HepG2 (cell line): ENCODE data around the gene SPTB. TPM values are rescaled to one million over a fixed set of nuclear protein-coding genes. Genes with fewer than 3 reads are reported as not detected.

Source experiments
- FOSL2 ChIP-seq: sonication (generic); formaldehyde crosslinking; IDR thresholded peaks from 2 replicates; pipeline ENCODE4 v1.4.0; 2020; ENCODE audit warnings: missing genetic modification reagents
- HNF4G ChIP-seq, 2 experiments: sonication (generic) in 1 of 2; formaldehyde crosslinking in 1 of 2; IDR thresholded peaks; 2 replicates each; pipeline versions ENCODE4 v1.4.0 to v1.6.1; 2011 to 2020; ENCODE audit warnings: borderline replicate concordance in 2 of 2, low read depth in 2 of 2, mild to moderate bottlenecking in 2 of 2, low read length in 1 of 2, missing genetic modification reagents in 1 of 2, moderate library complexity in 1 of 2
- MBD4 ChIP-seq: IDR thresholded peaks from 2 replicates; pipeline ENCODE4 v1.6.1; 2012; ENCODE audit warnings: low read length, inconsistent platforms, borderline replicate concordance
- SP2 ChIP-seq: sonication (generic); formaldehyde crosslinking; IDR thresholded peaks from 2 replicates; pipeline ENCODE4 v1.5.1; 2020; ENCODE audit warnings: mild to moderate bottlenecking, missing genetic modification reagents
- TMF1 ChIP-seq: sonication (generic); formaldehyde crosslinking; IDR thresholded peaks from 2 replicates; pipeline ENCODE4 v1.8.1; 2022; ENCODE audit warnings: low read depth, missing genetic modification reagents
- ZNF264 ChIP-seq: sonication (generic); formaldehyde crosslinking; IDR thresholded peaks from 2 replicates; pipeline ENCODE4 v1.4.0; 2020; ENCODE audit warnings: missing genetic modification reagents
- polyA plus RNA-seq, 8 experiments: library from polyadenylated mRNA; depleted of rRNA in 3 of 8; stranded (reverse) in 7 of 8; unstranded in 1 of 8; fragments of >200 nt; fragmentation: Illumina TruSeq in 4 of 8; extraction: Trizol in 4 of 8; gene quantifications; 2 replicates each; pipeline versions ENCODE4 v1.2.1 to v1.2.3, GENCODE V29; 2011 to 2016; ENCODE audit warnings: low read depth in 4 of 8, missing spikeins in 1 of 8, mixed read lengths in 1 of 8; ENCODE audit not compliant: insufficient read depth in 1 of 8
- total RNA-seq, 5 experiments: library from RNA; depleted of rRNA; stranded (reverse); fragments of >200 nt; fragmentation: Illumina TruSeq; extraction: Trizol; gene quantifications; 2 replicates each; pipeline ENCODE4 v1.2.3, GENCODE V29; 2016; ENCODE audit warnings: low read depth in 1 of 5
- TF ChIP-seq, protein P1 (sequence below), 2 experiments: IDR thresholded peaks; 2 replicates each; pipeline ENCODE4 v1.6.1; 2011 to 2012; ENCODE audit warnings: low read length in 2 of 2, borderline replicate concordance in 1 of 2, low read depth in 1 of 2, mild to moderate bottlenecking in 1 of 2, moderate library complexity in 1 of 2
- TF ChIP-seq, protein P2 (sequence below): fragments of 450-650 bp; IDR thresholded peaks from 2 replicates; pipeline ENCODE4 v1.6.1; 2017; ENCODE audit warnings: mild to moderate bottlenecking
- TF ChIP-seq, protein P3 (sequence below): sonication (generic); formaldehyde crosslinking; IDR thresholded peaks from 2 replicates; pipeline ENCODE4 v1.8.0; 2022; ENCODE audit warnings: mild to moderate bottlenecking, missing genetic modification reagents; ENCODE audit not compliant: insufficient replicate concordance
- TF ChIP-seq, protein P4 (sequence below): sonication (generic); formaldehyde crosslinking; IDR thresholded peaks from 2 replicates; pipeline ENCODE4 v1.4.0; 2020; ENCODE audit warnings: missing genetic modification reagents
- TF ChIP-seq, protein P5 (sequence below): sonication (generic); formaldehyde crosslinking; IDR thresholded peaks from 2 replicates; pipeline ENCODE4 v1.4.0; 2020; ENCODE audit warnings: missing genetic modification reagents
- TF ChIP-seq, protein P6 (sequence below): sonication (generic); formaldehyde crosslinking; IDR thresholded peaks from 2 replicates; pipeline ENCODE4 v1.5.0; 2020; ENCODE audit warnings: mild to moderate bottlenecking, missing genetic modification reagents

SPTB gene
- total and polyA plus RNA-seq, 2 of the 13 experiments (the other 11 are each of a cell fraction or from before 2014, with no cell fraction given) = 0.01 to 0.02 TPM

DNA sequence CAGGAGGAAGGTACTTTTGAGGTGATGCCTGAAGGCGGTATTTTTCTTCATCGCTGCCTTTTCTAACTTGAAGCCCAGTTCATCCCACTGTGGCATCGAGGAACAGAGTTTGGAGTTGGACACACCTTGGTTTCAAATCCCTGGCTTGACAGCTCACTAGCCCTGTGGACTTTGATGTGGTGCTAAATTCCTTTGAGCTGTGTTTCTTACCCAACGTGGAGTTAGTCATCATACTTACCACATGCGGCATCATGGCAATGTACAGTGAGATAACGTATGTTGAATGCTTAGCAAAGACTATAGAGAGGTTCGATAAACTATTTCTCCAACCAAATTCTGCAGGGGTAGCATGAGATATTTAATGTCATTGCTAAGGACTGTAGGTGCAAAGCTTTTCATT lies 172.0 kb downstream of the SPTB start (continued):
- TF ChIP-seq FOSL2 = peak; percentile 88
- no peak for TF ChIP-seq TMF1
- TF ChIP-seq, protein P1, sequence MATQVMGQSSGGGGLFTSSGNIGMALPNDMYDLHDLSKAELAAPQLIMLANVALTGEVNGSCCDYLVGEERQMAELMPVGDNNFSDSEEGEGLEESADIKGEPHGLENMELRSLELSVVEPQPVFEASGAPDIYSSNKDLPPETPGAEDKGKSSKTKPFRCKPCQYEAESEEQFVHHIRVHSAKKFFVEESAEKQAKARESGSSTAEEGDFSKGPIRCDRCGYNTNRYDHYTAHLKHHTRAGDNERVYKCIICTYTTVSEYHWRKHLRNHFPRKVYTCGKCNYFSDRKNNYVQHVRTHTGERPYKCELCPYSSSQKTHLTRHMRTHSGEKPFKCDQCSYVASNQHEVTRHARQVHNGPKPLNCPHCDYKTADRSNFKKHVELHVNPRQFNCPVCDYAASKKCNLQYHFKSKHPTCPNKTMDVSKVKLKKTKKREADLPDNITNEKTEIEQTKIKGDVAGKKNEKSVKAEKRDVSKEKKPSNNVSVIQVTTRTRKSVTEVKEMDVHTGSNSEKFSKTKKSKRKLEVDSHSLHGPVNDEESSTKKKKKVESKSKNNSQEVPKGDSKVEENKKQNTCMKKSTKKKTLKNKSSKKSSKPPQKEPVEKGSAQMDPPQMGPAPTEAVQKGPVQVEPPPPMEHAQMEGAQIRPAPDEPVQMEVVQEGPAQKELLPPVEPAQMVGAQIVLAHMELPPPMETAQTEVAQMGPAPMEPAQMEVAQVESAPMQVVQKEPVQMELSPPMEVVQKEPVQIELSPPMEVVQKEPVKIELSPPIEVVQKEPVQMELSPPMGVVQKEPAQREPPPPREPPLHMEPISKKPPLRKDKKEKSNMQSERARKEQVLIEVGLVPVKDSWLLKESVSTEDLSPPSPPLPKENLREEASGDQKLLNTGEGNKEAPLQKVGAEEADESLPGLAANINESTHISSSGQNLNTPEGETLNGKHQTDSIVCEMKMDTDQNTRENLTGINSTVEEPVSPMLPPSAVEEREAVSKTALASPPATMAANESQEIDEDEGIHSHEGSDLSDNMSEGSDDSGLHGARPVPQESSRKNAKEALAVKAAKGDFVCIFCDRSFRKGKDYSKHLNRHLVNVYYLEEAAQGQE (IDR thresholded peaks at IDR 0.05; ENCODE audit: borderline replicate concordance in 1 of 2, low read depth in 1 of 2, low read length in 2 of 2) = no peak
- TF ChIP-seq, protein P2, sequence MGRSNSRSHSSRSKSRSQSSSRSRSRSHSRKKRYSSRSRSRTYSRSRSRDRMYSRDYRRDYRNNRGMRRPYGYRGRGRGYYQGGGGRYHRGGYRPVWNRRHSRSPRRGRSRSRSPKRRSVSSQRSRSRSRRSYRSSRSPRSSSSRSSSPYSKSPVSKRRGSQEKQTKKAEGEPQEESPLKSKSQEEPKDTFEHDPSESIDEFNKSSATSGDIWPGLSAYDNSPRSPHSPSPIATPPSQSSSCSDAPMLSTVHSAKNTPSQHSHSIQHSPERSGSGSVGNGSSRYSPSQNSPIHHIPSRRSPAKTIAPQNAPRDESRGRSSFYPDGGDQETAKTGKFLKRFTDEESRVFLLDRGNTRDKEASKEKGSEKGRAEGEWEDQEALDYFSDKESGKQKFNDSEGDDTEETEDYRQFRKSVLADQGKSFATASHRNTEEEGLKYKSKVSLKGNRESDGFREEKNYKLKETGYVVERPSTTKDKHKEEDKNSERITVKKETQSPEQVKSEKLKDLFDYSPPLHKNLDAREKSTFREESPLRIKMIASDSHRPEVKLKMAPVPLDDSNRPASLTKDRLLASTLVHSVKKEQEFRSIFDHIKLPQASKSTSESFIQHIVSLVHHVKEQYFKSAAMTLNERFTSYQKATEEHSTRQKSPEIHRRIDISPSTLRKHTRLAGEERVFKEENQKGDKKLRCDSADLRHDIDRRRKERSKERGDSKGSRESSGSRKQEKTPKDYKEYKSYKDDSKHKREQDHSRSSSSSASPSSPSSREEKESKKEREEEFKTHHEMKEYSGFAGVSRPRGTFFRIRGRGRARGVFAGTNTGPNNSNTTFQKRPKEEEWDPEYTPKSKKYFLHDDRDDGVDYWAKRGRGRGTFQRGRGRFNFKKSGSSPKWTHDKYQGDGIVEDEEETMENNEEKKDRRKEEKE = no peak
- TF ChIP-seq, protein P3, sequence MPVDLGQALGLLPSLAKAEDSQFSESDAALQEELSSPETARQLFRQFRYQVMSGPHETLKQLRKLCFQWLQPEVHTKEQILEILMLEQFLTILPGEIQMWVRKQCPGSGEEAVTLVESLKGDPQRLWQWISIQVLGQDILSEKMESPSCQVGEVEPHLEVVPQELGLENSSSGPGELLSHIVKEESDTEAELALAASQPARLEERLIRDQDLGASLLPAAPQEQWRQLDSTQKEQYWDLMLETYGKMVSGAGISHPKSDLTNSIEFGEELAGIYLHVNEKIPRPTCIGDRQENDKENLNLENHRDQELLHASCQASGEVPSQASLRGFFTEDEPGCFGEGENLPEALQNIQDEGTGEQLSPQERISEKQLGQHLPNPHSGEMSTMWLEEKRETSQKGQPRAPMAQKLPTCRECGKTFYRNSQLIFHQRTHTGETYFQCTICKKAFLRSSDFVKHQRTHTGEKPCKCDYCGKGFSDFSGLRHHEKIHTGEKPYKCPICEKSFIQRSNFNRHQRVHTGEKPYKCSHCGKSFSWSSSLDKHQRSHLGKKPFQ = no peak
- TF ChIP-seq, protein P4, sequence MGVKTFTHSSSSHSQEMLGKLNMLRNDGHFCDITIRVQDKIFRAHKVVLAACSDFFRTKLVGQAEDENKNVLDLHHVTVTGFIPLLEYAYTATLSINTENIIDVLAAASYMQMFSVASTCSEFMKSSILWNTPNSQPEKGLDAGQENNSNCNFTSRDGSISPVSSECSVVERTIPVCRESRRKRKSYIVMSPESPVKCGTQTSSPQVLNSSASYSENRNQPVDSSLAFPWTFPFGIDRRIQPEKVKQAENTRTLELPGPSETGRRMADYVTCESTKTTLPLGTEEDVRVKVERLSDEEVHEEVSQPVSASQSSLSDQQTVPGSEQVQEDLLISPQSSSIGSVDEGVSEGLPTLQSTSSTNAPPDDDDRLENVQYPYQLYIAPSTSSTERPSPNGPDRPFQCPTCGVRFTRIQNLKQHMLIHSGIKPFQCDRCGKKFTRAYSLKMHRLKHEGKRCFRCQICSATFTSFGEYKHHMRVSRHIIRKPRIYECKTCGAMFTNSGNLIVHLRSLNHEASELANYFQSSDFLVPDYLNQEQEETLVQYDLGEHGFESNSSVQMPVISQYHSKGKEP (CRISPR knock-in tag) = no peak
- no peak for TF ChIP-seq ZNF264
- TF ChIP-seq, protein P5, sequence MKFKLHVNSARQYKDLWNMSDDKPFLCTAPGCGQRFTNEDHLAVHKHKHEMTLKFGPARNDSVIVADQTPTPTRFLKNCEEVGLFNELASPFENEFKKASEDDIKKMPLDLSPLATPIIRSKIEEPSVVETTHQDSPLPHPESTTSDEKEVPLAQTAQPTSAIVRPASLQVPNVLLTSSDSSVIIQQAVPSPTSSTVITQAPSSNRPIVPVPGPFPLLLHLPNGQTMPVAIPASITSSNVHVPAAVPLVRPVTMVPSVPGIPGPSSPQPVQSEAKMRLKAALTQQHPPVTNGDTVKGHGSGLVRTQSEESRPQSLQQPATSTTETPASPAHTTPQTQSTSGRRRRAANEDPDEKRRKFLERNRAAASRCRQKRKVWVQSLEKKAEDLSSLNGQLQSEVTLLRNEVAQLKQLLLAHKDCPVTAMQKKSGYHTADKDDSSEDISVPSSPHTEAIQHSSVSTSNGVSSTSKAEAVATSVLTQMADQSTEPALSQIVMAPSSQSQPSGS = no peak
- TF ChIP-seq, protein P6, sequence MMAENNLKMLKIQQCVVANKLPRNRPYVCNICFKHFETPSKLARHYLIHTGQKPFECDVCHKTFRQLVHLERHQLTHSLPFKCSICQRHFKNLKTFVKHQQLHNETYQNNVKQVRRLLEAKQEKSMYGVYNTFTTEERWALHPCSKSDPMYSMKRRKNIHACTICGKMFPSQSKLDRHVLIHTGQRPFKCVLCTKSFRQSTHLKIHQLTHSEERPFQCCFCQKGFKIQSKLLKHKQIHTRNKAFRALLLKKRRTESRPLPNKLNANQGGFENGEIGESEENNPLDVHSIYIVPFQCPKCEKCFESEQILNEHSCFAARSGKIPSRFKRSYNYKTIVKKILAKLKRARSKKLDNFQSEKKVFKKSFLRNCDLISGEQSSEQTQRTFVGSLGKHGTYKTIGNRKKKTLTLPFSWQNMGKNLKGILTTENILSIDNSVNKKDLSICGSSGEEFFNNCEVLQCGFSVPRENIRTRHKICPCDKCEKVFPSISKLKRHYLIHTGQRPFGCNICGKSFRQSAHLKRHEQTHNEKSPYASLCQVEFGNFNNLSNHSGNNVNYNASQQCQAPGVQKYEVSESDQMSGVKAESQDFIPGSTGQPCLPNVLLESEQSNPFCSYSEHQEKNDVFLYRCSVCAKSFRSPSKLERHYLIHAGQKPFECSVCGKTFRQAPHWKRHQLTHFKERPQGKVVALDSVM (CRISPR knock-in tag) = no peak
- no peak for TF ChIP-seq SP2
- no peak for TF ChIP-seq MBD4
- TF ChIP-seq HNF4G (IDR thresholded peaks at IDR 0.05; ENCODE audit: borderline replicate concordance, low read depth, low read length) = peak; percentile 57; the same call in 1 of the 2 replicates
- no peak for TF ChIP-seq HNF4G (CRISPR knock-in tag; IDR thresholded peaks at IDR 0.05; ENCODE audit: borderline replicate concordance, low read depth)
